K562 (cell line): ENCODE results near the gene NEU1. TPM values are rescaled to one million over a fixed set of nuclear protein-coding genes. Genes with fewer than 3 reads are reported as not detected.

Experiments
- FOXA1 ChIP-seq: fragments of 450-650 bp; IDR thresholded peaks from 2 replicates; pipeline ENCODE4 v1.6.1; 2016; ENCODE audit warnings: mild to moderate bottlenecking, borderline replicate concordance
- FOXP1 ChIP-seq: sonication (generic); formaldehyde crosslinking; IDR thresholded peaks from 2 replicates; pipeline ENCODE4 v1.8.0; 2022; ENCODE audit warnings: mild to moderate bottlenecking, missing genetic modification reagents
- HCFC1 ChIP-seq: IDR thresholded peaks from 2 replicates; pipeline ENCODE4 v1.6.1; 2012; ENCODE audit warnings: low read depth, low read length, improper control_type of control experiment
- HDAC8 ChIP-seq: fragments of 450-650 bp; IDR thresholded peaks from 2 replicates; pipeline ENCODE4 v1.6.1; 2016; ENCODE audit warnings: mild to moderate bottlenecking, missing genetic modification characterization, moderate library complexity, missing compliant biosample characterization
- MIER1 ChIP-seq: fragments of 450-650 bp; IDR thresholded peaks from 2 replicates; pipeline ENCODE4 v1.6.1; 2016; ENCODE audit warnings: antibody characterized with exemption, mild to moderate bottlenecking, low read depth
- MYC ChIP-seq, 2 experiments: fragments of 250-450 bp in 1 of 2; sonication (Bioruptor Pico) in 1 of 2; IDR thresholded peaks; 2 replicates each; pipeline versions ENCODE4 v1.5.1 to v1.6.1; 2012 to 2021; ENCODE audit warnings: low read depth in 2 of 2, borderline replicate concordance in 1 of 2, improper control_type of control experiment in 1 of 2, low read length in 1 of 2, mild to moderate bottlenecking in 1 of 2, moderate library complexity in 1 of 2
- NCOR1 ChIP-seq: fragments of 450-650 bp; IDR thresholded peaks from 2 replicates; pipeline ENCODE4 v1.6.1; 2016; ENCODE audit warnings: mild to moderate bottlenecking, moderate library complexity
- NFIC ChIP-seq: fragments of 450-650 bp; IDR thresholded peaks from 2 replicates; pipeline ENCODE4 v1.6.1; 2017; ENCODE audit warnings: mild to moderate bottlenecking, inconsistent platforms
- NR2C1 ChIP-seq, 2 experiments: fragments of 450-650 bp; IDR thresholded peaks; 2 replicates each; pipeline ENCODE4 v1.6.1; 2017; ENCODE audit warnings: mild to moderate bottlenecking in 2 of 2, antibody characterized with exemption in 1 of 2, inconsistent platforms in 1 of 2, missing compliant biosample characterization in 1 of 2, missing genetic modification characterization in 1 of 2
- PRPF4 ChIP-seq: fragments of 200-400 bp; formaldehyde crosslinking; IDR thresholded peaks from one replicate; pipeline ENCODE4 v1.6.1; 2017; ENCODE audit warnings: low read length, low read depth, mild to moderate bottlenecking; ENCODE audit not compliant: insufficient read depth, poor library complexity, severe bottlenecking
- RAD51 ChIP-seq: fragments of 450-650 bp; IDR thresholded peaks from 2 replicates; pipeline ENCODE4 v1.7.1; 2016; ENCODE audit warnings: low read depth, mild to moderate bottlenecking, borderline replicate concordance
- RBM39 ChIP-seq: fragments of 200-400 bp; formaldehyde crosslinking; optimal IDR thresholded peaks from 2 replicates; pipeline ENCODE3; 2018; ENCODE audit warnings: low read depth, low read length
- SRSF9 ChIP-seq: fragments of 200-400 bp; formaldehyde crosslinking; IDR thresholded peaks from 2 replicates; pipeline ENCODE4 v1.6.1; 2017; ENCODE audit warnings: low read depth, low read length, borderline replicate concordance
- ZC3H4 ChIP-seq: sonication (generic); formaldehyde crosslinking; IDR thresholded peaks from 2 replicates; pipeline ENCODE4 v1.9.0; 2021; ENCODE audit warnings: missing genetic modification reagents, borderline replicate concordance
- ZNF23 ChIP-seq: fragments of 250-450 bp; sonication (Bioruptor Pico); IDR thresholded peaks from 2 replicates; pipeline ENCODE4 v1.4.0; 2020; ENCODE audit warnings: mild to moderate bottlenecking
- ZNF316 ChIP-seq: fragments of 450-650 bp; IDR thresholded peaks from 2 replicates; pipeline ENCODE4 v1.6.1; 2016
- ZNF41 ChIP-seq: fragments of 250-450 bp; sonication (Bioruptor Pico); conservative IDR thresholded peaks from 2 replicates; pipeline ENCODE4 v1.4.0; 2020; ENCODE audit warnings: mild to moderate bottlenecking
- ZNF830 ChIP-seq: fragments of 250-450 bp; sonication (Bioruptor Pico); IDR thresholded peaks from 2 replicates; pipeline ENCODE4 v1.5.0; 2021; ENCODE audit warnings: mild to moderate bottlenecking
- polyA plus RNA-seq, 8 experiments: library from polyadenylated mRNA; depleted of rRNA in 4 of 8; stranded (reverse) in 5 of 8; unstranded in 3 of 8; fragments of >200 nt; fragmentation: Nextera tagmentation in 2 of 8; fragmentation: Illumina TruSeq in 1 of 8; extraction: Ambion mirVana in 2 of 8; extraction: Trizol in 1 of 8; gene quantifications; 2 replicates each; pipeline versions ENCODE4 v1.2.1 to v1.2.3, GENCODE V29; 2011 to 2014; ENCODE audit warnings: inconsistent platforms in 1 of 8, missing spikeins in 1 of 8
- total RNA-seq, 7 experiments: library from RNA; depleted of rRNA in 6 of 7; stranded (reverse); fragments of >200 nt in 6 of 7; fragmentation: Illumina TruSeq in 2 of 7; extraction: Trizol in 2 of 7; gene quantifications; 2 replicates each; pipeline versions ENCODE4 v1.2.1 to v1.2.3, GENCODE V29; 2011 to 2021; ENCODE audit warnings: low replicate concordance in 1 of 7
- TF ChIP-seq, protein P1 (sequence below): IDR thresholded peaks from 3 replicates; pipeline ENCODE4 v1.6.1; 2011; ENCODE audit warnings: borderline replicate concordance, mild to moderate bottlenecking; ENCODE audit not compliant: insufficient read length, insufficient read depth
- TF ChIP-seq, protein P2 (sequence below), 2 experiments: fragments of 250-450 bp in 1 of 2; fragments of 450-650 bp in 1 of 2; sonication (Bioruptor Pico) in 1 of 2; IDR thresholded peaks; 2 replicates each; pipeline versions ENCODE4 v1.6.1 to v1.8.0; 2016 to 2021; ENCODE audit warnings: mild to moderate bottlenecking in 2 of 2, moderate library complexity in 2 of 2, missing compliant biosample characterization in 1 of 2, missing genetic modification characterization in 1 of 2
- TF ChIP-seq, protein P3 (sequence below): fragments of 450-650 bp; formaldehyde crosslinking; IDR thresholded peaks from 2 replicates; pipeline ENCODE4 v1.4.0; 2020; ENCODE audit warnings: mild to moderate bottlenecking, moderate library complexity
- TF ChIP-seq, protein P4 (sequence below), 2 experiments: fragments of 450-650 bp in 1 of 2; sonication (generic) in 1 of 2; formaldehyde crosslinking; conservative IDR thresholded peaks; 2 replicates each; pipeline versions ENCODE4 v1.4.0 to v1.8.1; 2020 to 2022; ENCODE audit warnings: mild to moderate bottlenecking in 1 of 2, missing genetic modification reagents in 1 of 2

The NEU1 gene
- total and polyA plus RNA-seq, 9 of the 15 experiments (the other 6 are each of a cell fraction or from before 2014, with no cell fraction given), result 14.8 to 67.8 (median 51.0) TPM

DNA sequence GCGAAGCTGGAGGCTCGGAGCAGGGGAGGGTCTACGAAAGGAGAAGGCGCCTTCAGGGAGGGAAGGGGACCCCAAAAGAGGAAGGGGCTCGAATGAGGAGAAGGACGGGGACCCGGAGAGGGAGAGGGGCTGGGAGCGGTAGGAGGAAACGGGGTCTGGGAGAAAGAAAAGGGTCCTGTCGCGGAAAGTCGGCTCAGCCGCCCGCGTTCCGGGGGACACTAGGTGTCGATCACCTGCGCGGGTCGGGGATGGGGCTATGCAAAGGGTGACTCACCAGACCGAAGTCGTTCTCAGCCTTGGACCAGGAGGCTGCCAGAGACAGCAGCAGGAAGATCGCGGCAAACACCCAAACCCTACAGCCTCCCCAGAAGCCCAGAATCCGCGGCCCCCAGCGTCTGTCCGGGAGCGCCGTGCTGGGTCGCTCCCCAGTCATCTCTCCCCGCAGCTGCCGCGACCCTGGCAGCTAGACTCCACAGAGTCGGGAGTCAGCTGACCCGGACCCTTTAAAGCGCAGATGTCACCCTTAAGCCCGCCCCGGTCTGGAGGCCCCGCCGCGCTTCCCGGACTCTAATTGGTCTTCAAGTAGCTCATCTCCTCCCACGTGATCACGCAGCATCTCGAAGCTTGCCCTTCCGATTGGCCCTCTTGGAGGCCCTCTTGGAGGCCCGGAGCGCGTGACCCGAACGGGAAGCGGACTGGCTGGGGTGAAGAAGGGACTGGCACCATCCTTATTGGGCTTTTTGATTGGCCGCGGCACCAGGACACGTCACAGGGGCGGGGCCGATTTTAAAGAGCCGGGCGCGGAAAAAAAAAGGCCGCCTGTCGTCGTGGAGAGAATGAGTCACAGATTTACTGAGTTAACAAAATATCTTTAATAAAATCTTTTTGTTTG is at the start of gene NEU1 (continued):
- TF ChIP-seq, protein P1, sequence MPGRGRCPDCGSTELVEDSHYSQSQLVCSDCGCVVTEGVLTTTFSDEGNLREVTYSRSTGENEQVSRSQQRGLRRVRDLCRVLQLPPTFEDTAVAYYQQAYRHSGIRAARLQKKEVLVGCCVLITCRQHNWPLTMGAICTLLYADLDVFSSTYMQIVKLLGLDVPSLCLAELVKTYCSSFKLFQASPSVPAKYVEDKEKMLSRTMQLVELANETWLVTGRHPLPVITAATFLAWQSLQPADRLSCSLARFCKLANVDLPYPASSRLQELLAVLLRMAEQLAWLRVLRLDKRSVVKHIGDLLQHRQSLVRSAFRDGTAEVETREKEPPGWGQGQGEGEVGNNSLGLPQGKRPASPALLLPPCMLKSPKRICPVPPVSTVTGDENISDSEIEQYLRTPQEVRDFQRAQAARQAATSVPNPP, result no peak
- TF ChIP-seq ZC3H4 (no peak), FOXP1 (CRISPR knock-in tag) (no peak), PRPF4 (no peak), ZNF830 (CRISPR knock-in tag) (peak; percentile 29; the same call in 1 of the 2 replicates), MIER1 (0 out of 2 replicates have a peak, but pooled peaks have one; percentile 36), RBM39 (no peak), NR2C1 (IDR thresholded peaks at IDR 0.05) (peak; percentile 87), NR2C1 (tag; IDR thresholded peaks at IDR 0.05) (peak; percentile 83), ZNF23 (CRISPR knock-in tag) (peak; percentile 68; the same call in 1 of the 2 replicates), RAD51 (peak; percentile 99), HDAC8 (0 out of 2 replicates have a peak, but pooled peaks have one; percentile 68), SRSF9 (no peak), ZNF316 (peak; percentile 79), HCFC1 (peak; percentile 69), NCOR1 (no peak), MYC (IDR thresholded peaks at IDR 0.05; ENCODE audit: low read depth, low read length) (peak; percentile 86), MYC (CRISPR knock-in tag; IDR thresholded peaks at IDR 0.05; ENCODE audit: borderline replicate concordance, low read depth) (peak; percentile 86; the same call in 1 of the 2 replicates), ZNF41 (CRISPR knock-in tag) (0 out of 2 replicates have a peak, but pooled peaks have one; percentile 33), NFIC (0 out of 2 replicates have a peak, but pooled peaks have one; percentile 38), FOXA1 (no peak)
- TF ChIP-seq, protein P2, sequence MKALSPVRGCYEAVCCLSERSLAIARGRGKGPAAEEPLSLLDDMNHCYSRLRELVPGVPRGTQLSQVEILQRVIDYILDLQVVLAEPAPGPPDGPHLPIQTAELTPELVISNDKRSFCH (CRISPR knock-in tag; IDR thresholded peaks at IDR 0.05), result no peak
- TF ChIP-seq, protein P2 (tag; IDR thresholded peaks at IDR 0.05), result peak; percentile 70
- TF ChIP-seq, protein P3, sequence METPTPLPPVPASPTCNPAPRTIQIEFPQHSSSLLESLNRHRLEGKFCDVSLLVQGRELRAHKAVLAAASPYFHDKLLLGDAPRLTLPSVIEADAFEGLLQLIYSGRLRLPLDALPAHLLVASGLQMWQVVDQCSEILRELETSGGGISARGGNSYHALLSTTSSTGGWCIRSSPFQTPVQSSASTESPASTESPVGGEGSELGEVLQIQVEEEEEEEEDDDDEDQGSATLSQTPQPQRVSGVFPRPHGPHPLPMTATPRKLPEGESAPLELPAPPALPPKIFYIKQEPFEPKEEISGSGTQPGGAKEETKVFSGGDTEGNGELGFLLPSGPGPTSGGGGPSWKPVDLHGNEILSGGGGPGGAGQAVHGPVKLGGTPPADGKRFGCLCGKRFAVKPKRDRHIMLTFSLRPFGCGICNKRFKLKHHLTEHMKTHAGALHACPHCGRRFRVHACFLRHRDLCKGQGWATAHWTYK (CRISPR knock-in tag), result peak; percentile 87
- TF ChIP-seq, protein P4, sequence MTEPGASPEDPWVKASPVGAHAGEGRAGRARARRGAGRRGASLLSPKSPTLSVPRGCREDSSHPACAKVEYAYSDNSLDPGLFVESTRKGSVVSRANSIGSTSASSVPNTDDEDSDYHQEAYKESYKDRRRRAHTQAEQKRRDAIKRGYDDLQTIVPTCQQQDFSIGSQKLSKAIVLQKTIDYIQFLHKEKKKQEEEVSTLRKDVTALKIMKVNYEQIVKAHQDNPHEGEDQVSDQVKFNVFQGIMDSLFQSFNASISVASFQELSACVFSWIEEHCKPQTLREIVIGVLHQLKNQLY (CRISPR knock-in tag; conservative IDR thresholded peaks at IDR 0.05), result peak in 1 of 2 experiments; percentile 92; a peak in 3 of 4 replicates
